NT2/D1 (cell line): Measurements from ENCODE around the gene LMNTD2.

Experiments used
- YY1 ChIP-seq: IDR thresholded peaks from 2 replicates; pipeline ENCODE4 v1.6.1; 2011; ENCODE audit not compliant: insufficient read length, insufficient read depth
- ZNF274 ChIP-seq: IDR thresholded peaks from 2 replicates; pipeline ENCODE4 v1.6.1; 2011; ENCODE audit warnings: mild to moderate bottlenecking, low read depth, low read length

GRCh38 chr11:598005-598680 is 37.6 kb upstream of the LMNTD2 start:
- TF ChIP-seq YY1 = no peak
- no peak for TF ChIP-seq ZNF274
